Measurements from ENCODE around the gene AQP5.
"Not testable (repeated sequence)": the region's sequence is repeated elsewhere in the genome, so short reads cannot be mapped to it uniquely, and the experiment has no call there.

AQP5 gene

DNA sequence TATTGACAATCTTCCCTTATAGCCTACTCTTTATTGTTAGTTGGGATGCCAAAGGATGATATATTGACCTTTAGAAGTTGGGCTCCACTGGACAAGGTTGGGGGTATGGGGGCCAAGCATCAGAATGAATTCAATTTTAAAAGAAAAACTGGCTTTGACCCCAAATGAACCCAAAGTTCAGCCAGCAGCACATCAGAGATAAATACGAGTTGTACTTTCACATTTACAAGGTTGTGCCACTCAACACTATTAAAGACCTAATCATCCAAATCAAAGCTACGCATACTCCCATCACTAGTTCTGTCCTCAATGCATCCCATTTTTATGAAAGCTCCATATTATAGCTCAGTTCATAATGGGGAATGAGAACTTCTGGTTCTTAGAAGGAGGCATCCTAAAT lies 27.7 kb downstream of the AQP5 start:
- not testable (repeated sequence) for H4K91ac ChIP-seq (ENCODE audit: low read depth, low read length, poor library complexity); H3K27me3 ChIP-seq (ENCODE audit: control insufficient read depth in 3 of 3, insufficient read depth in 3 of 3, low read depth in 1 of 3, low read length in 3 of 3); H3K79me1 ChIP-seq (ENCODE audit: low read depth, low read length); H2BK120ac ChIP-seq (ENCODE audit: low read depth, low read length); H4K8ac ChIP-seq (ENCODE audit: low read depth, low read length); H2AFZ ChIP-seq (ENCODE audit: low read length); H3K18ac ChIP-seq (ENCODE audit: low read length); H2BK5ac ChIP-seq (ENCODE audit: low read length); H2BK12ac ChIP-seq (ENCODE audit: low read length); H3K27ac ChIP-seq (replicated peaks; ENCODE audit: low read length); H2BK15ac ChIP-seq (ENCODE audit: low read length); H3K4me3 ChIP-seq (ENCODE audit: low read length in 2 of 2); DNase-seq (ENCODE audit: low spot score); H3K9me3 ChIP-seq (replicated peaks in 1 of 2; ENCODE audit: control insufficient read depth in 2 of 2, insufficient read depth in 1 of 2, low read depth in 1 of 2, low read length in 2 of 2); H3K14ac ChIP-seq (ENCODE audit: low read length); H3K4me2 ChIP-seq (ENCODE audit: insufficient read depth, low read length, poor library complexity, severe bottlenecking); H3K4me1 ChIP-seq (ENCODE audit: control insufficient read depth in 2 of 2, insufficient read depth in 1 of 2, low read depth in 1 of 2, low read length in 2 of 2); H3K4ac ChIP-seq (ENCODE audit: low read length); H2AK5ac ChIP-seq (ENCODE audit: low read depth, low read length); H3K9ac ChIP-seq (ENCODE audit: low read depth, low read length, poor library complexity); H3K23ac ChIP-seq (ENCODE audit: low read depth, low read length, poor library complexity)
- peaks cover 39 to 90% of the 10 kb centered on the region in 2 donors for H3K36me3 ChIP-seq (replicated peaks in 1 of 2; ENCODE audit: control insufficient read depth in 2 of 2, insufficient read depth in 2 of 2, low read length in 2 of 2)
- no CpG with 5 or more reads among the region's 2 CpGs for WGBS, 2 donors (ENCODE audit: extremely low coverage in 2 of 2, insufficient read length in 2 of 2, insufficient replicate concordance in 1 of 2)

DNA sequence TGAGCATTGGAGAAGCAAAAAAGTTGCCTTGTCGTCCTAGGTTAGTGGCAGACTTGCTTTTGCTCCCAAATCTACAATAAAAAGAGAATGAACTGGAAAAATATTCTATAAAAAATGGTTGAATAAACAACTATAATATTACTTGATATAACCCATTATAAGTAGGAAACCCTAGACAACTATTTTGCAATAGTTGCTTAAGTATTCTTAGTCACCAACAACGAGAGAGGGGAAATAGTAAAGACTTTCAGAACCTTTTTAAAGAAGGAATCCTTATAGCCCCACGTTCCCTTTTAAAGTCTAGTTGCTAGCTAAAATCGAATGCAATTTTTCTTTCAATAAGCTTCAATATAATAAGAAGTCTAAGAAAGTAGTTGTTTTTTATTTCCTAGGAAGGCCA lies 28.6 kb downstream of the AQP5 start:
- H3K4me3 ChIP-seq (ENCODE audit: low read length in 2 of 2), result no peak overlapping the region

DNA sequence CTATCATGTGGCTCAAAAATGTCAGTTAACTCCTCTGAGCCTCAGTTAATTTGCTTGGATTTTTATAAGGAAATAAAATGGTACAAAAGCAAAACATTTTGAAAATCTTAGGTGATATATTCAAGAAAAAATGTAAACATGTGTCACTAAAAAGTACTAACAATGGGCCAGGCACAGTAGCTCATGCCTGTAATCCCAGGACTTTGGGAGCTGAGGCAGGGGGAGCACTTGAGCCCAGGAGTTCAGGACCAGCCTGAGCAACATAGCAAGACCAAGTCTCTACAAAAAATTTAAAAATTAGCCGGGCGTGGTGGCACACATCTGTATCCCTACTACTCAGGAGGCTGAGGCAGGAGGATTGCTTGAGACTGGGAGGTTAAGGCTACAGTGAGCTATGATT lies 36.8 kb downstream of the AQP5 start:
- no peak overlapping the region for H3K9ac ChIP-seq (ENCODE audit: low read depth, low read length, poor library complexity)
- H3K4me1 ChIP-seq (ENCODE audit: control insufficient read depth in 2 of 2, insufficient read depth in 1 of 2, low read depth in 1 of 2, low read length in 2 of 2), result no peaks in the 10 kb centered on the region
- no peak overlapping the region for H4K91ac ChIP-seq (ENCODE audit: low read depth, low read length, poor library complexity)
- no peak overlapping the region for H3K4ac ChIP-seq (ENCODE audit: low read length)
- no peak overlapping the region for H3K4me2 ChIP-seq (ENCODE audit: insufficient read depth, low read length, poor library complexity, severe bottlenecking)
- H2AFZ ChIP-seq (ENCODE audit: low read length), result no peak overlapping the region
- H3K79me1 ChIP-seq (ENCODE audit: low read depth, low read length), result no peaks in the 10 kb centered on the region
- H3K4me3 ChIP-seq (ENCODE audit: low read length in 2 of 2), result no peak overlapping the region
- no peak overlapping the region for H2BK5ac ChIP-seq (ENCODE audit: low read length)
- H2BK15ac ChIP-seq (ENCODE audit: low read length), result no peak overlapping the region
- H2AK5ac ChIP-seq (ENCODE audit: low read depth, low read length), result no peak overlapping the region
- no peak overlapping the region for H2BK120ac ChIP-seq (ENCODE audit: low read depth, low read length)
- H3K9me3 ChIP-seq (replicated peaks in 1 of 2; ENCODE audit: control insufficient read depth in 2 of 2, insufficient read depth in 1 of 2, low read depth in 1 of 2, low read length in 2 of 2), result no peaks in the 10 kb centered on the region
- H3K18ac ChIP-seq (ENCODE audit: low read length), result no peak overlapping the region
- peaks cover 29 to 95% of the 10 kb centered on the region in 2 donors for H3K36me3 ChIP-seq (replicated peaks in 1 of 2; ENCODE audit: control insufficient read depth in 2 of 2, insufficient read depth in 2 of 2, low read length in 2 of 2)
- no peak overlapping the region for H3K23ac ChIP-seq (ENCODE audit: low read depth, low read length, poor library complexity)
- no peak for DNase-seq (ENCODE audit: low spot score)
- H3K27ac ChIP-seq (replicated peaks; ENCODE audit: low read length), result no peak overlapping the region
- no peak overlapping the region for H2BK12ac ChIP-seq (ENCODE audit: low read length)
- WGBS, 2 donors (ENCODE audit: extremely low coverage in 2 of 2, insufficient read length in 2 of 2, insufficient replicate concordance in 1 of 2), result no CpG with 5 or more reads among the region's 2 CpGs
- H4K8ac ChIP-seq (ENCODE audit: low read depth, low read length), result no peak overlapping the region
- no peaks in the 10 kb centered on the region for H3K27me3 ChIP-seq (ENCODE audit: control insufficient read depth in 3 of 3, insufficient read depth in 3 of 3, low read depth in 1 of 3, low read length in 3 of 3)
- no peak overlapping the region for H3K14ac ChIP-seq (ENCODE audit: low read length)

More for the DNA sequence above, 28.6 kb downstream of the AQP5 start:
- no peak overlapping the region for H4K8ac ChIP-seq (ENCODE audit: low read depth, low read length)
- no peak overlapping the region for H4K91ac ChIP-seq (ENCODE audit: low read depth, low read length, poor library complexity)
- no peak overlapping the region for H3K4ac ChIP-seq (ENCODE audit: low read length)
- H3K27me3 ChIP-seq (ENCODE audit: control insufficient read depth in 3 of 3, insufficient read depth in 3 of 3, low read depth in 1 of 3, low read length in 3 of 3), result no peaks in the 10 kb centered on the region
- DNase-seq (ENCODE audit: low spot score), result no peak
- H2AK5ac ChIP-seq (ENCODE audit: low read depth, low read length), result no peak overlapping the region
- WGBS, 2 donors (ENCODE audit: extremely low coverage in 2 of 2, insufficient read length in 2 of 2, insufficient replicate concordance in 1 of 2), result no CpG with 5 or more reads among the region's 4 CpGs
- no peak overlapping the region for H2BK5ac ChIP-seq (ENCODE audit: low read length)
- H3K18ac ChIP-seq (ENCODE audit: low read length), result no peak overlapping the region
- H3K14ac ChIP-seq (ENCODE audit: low read length), result no peak overlapping the region
- H3K4me2 ChIP-seq (ENCODE audit: insufficient read depth, low read length, poor library complexity, severe bottlenecking), result no peak overlapping the region
- no peak overlapping the region for H2BK120ac ChIP-seq (ENCODE audit: low read depth, low read length)
- H3K36me3 ChIP-seq (replicated peaks in 1 of 2; ENCODE audit: control insufficient read depth in 2 of 2, insufficient read depth in 2 of 2, low read length in 2 of 2), result peaks cover 37 to 96% of the 10 kb centered on the region in 2 donors
- H3K23ac ChIP-seq (ENCODE audit: low read depth, low read length, poor library complexity), result no peak overlapping the region
- no peak overlapping the region for H2BK12ac ChIP-seq (ENCODE audit: low read length)
- no peaks in the 10 kb centered on the region for H3K79me1 ChIP-seq (ENCODE audit: low read depth, low read length)
- no peak overlapping the region for H2BK15ac ChIP-seq (ENCODE audit: low read length)
- no peak overlapping the region for H2AFZ ChIP-seq (ENCODE audit: low read length)
- H3K9me3 ChIP-seq (replicated peaks in 1 of 2; ENCODE audit: control insufficient read depth in 2 of 2, insufficient read depth in 1 of 2, low read depth in 1 of 2, low read length in 2 of 2), result no peaks in the 10 kb centered on the region
- H3K9ac ChIP-seq (ENCODE audit: low read depth, low read length, poor library complexity), result no peak overlapping the region
- no peaks in the 10 kb centered on the region for H3K4me1 ChIP-seq (ENCODE audit: control insufficient read depth in 2 of 2, insufficient read depth in 1 of 2, low read depth in 1 of 2, low read length in 2 of 2)
- H3K27ac ChIP-seq (replicated peaks; ENCODE audit: low read length), result no peak overlapping the region

DNA sequence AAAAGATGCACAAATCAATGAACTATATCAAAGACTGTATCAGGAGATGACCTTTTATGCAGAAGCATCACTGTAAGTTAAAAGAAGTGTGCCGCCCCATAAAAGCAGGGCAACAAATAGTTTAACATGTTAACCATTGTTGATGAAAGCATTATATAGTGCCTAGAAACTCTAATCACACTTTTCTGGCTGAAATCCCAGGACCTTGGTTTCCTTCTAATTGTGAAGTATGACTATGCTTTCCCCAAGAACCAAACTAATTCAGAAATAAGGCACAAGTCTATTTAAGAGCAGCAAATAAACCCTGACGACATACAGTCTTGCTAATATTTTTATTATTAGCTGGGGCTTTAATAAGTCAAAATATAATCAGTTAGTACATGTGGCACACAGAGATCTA lies 41.9 kb downstream of the AQP5 start:
- Histone ChIP-seq H2AFZ (ENCODE audit: low read length) (no peak overlapping the region), H3K4me1 (ENCODE audit: control insufficient read depth in 2 of 2, insufficient read depth in 1 of 2, low read depth in 1 of 2, low read length in 2 of 2) (no peaks in the 10 kb centered on the region), H2BK12ac (ENCODE audit: low read length) (no peak overlapping the region), H2AK5ac (ENCODE audit: low read depth, low read length) (no peak overlapping the region), H3K9me3 (replicated peaks in 1 of 2; ENCODE audit: control insufficient read depth in 2 of 2, insufficient read depth in 1 of 2, low read depth in 1 of 2, low read length in 2 of 2) (no peaks in the 10 kb centered on the region), H3K9ac (ENCODE audit: low read depth, low read length, poor library complexity) (no peak overlapping the region), H4K91ac (ENCODE audit: low read depth, low read length, poor library complexity) (no peak overlapping the region), H3K79me1 (ENCODE audit: low read depth, low read length) (no peaks in the 10 kb centered on the region), H3K4ac (ENCODE audit: low read length) (no peak overlapping the region), H3K36me3 (replicated peaks in 1 of 2; ENCODE audit: control insufficient read depth in 2 of 2, insufficient read depth in 2 of 2, low read length in 2 of 2) (peaks cover 29 to 93% of the 10 kb centered on the region in 2 donors), H4K8ac (ENCODE audit: low read depth, low read length) (no peak overlapping the region), H3K27ac (replicated peaks; ENCODE audit: low read length) (no peak overlapping the region), H3K4me2 (ENCODE audit: insufficient read depth, low read length, poor library complexity, severe bottlenecking) (no peak overlapping the region), H3K27me3 (ENCODE audit: control insufficient read depth in 3 of 3, insufficient read depth in 3 of 3, low read depth in 1 of 3, low read length in 3 of 3) (no peaks in the 10 kb centered on the region), H2BK15ac (ENCODE audit: low read length) (no peak overlapping the region), H3K23ac (ENCODE audit: low read depth, low read length, poor library complexity) (no peak overlapping the region), H3K14ac (ENCODE audit: low read length) (no peak overlapping the region), H3K4me3 (ENCODE audit: low read length in 2 of 2) (no peak overlapping the region), H3K18ac (ENCODE audit: low read length) (no peak overlapping the region), H2BK120ac (ENCODE audit: low read depth, low read length) (no peak overlapping the region), H2BK5ac (ENCODE audit: low read length) (no peak overlapping the region)
- no CpG with 5 or more reads among the region's 2 CpGs for WGBS, 2 donors (ENCODE audit: extremely low coverage in 2 of 2, insufficient read length in 2 of 2, insufficient replicate concordance in 1 of 2)
- no peak for DNase-seq (ENCODE audit: low spot score)
